ENCODE measurements around the gene GOLGA3.
"Not testable (repeated sequence)": the region's sequence is repeated elsewhere in the genome, so short reads cannot be mapped to it uniquely, and the experiment has no call there.

Gene GOLGA3

GRCh38 chr12:132855211-132855610, 26.5 kb upstream of the GOLGA3 start:
- H3K9me3 Mint-ChIP-seq, DNase-seq, H3K27ac Mint-ChIP-seq, CTCF ChIA-PET, H3K4me3 Mint-ChIP-seq, H3K4me1 Mint-ChIP-seq, H3K27me3 Mint-ChIP-seq: not testable (repeated sequence)
- H3K36me3 Mint-ChIP-seq: peaks cover 58% of the 10 kb centered on the region

GRCh38 chr12:132853285-132854092, 24.8 kb upstream of the GOLGA3 start:
- peaks cover 53% of the 10 kb centered on the region for H3K36me3 Mint-ChIP-seq
- DNase-seq: no peak
- no peaks in the 10 kb centered on the region for H3K4me1 Mint-ChIP-seq
- no peaks in the 10 kb centered on the region for H3K27me3 Mint-ChIP-seq
- H3K9me3 Mint-ChIP-seq: no peaks in the 10 kb centered on the region
- CTCF ChIA-PET: no interaction called here
- H3K27ac Mint-ChIP-seq: no peak overlapping the region
- no peak overlapping the region for H3K4me3 Mint-ChIP-seq

- Mint-ChIP-seq H3K9me3 (no peaks in the 10 kb centered on the region), H3K36me3 (peaks cover 55% of the 10 kb centered on the region), H3K27me3 (no peaks in the 10 kb centered on the region), H3K4me1 (peaks cover 2% of the 10 kb centered on the region), H3K4me3 (no peak overlapping the region), H3K27ac (no peak overlapping the region)
- no peak for DNase-seq
- CTCF ChIA-PET: no interaction called here
Observed at GRCh38 chr12:132852496-132852895, 23.8 kb upstream of the GOLGA3 start.

GRCh38 chr12:132851465-132851864, 22.8 kb upstream of the GOLGA3 start:
- DNase-seq: no peak
- H3K4me3 Mint-ChIP-seq: no peak overlapping the region
- H3K27me3 Mint-ChIP-seq: no peaks in the 10 kb centered on the region
- H3K4me1 Mint-ChIP-seq: peaks cover 2% of the 10 kb centered on the region
- CTCF ChIA-PET: interaction anchor here (1.3 kb wide), 1 partner anchor 13 kb away, joined by 4 read pairs; no protein-coding TSS in a partner anchor
- peaks cover 60% of the 10 kb centered on the region for H3K36me3 Mint-ChIP-seq
- no peaks in the 10 kb centered on the region for H3K9me3 Mint-ChIP-seq
- peak overlapping the region; percentile 28 for H3K27ac Mint-ChIP-seq

GRCh38 chr12:132850291-132850690, 21.6 kb upstream of the GOLGA3 start:
- Mint-ChIP-seq H3K9me3 (no peaks in the 10 kb centered on the region), H3K4me1 (peaks cover 2% of the 10 kb centered on the region), H3K27ac (no peak overlapping the region), H3K27me3 (no peaks in the 10 kb centered on the region), H3K36me3 (peaks cover 57% of the 10 kb centered on the region), H3K4me3 (no peak overlapping the region)
- no peak for DNase-seq
- CTCF ChIA-PET: interaction anchor here (1.3 kb wide), 1 partner anchor 12 kb away, joined by 4 read pairs; no protein-coding TSS in a partner anchor

GRCh38 chr12:132848521-132848920, 19.9 kb upstream of the GOLGA3 start:
- H3K27me3 Mint-ChIP-seq: no peaks in the 10 kb centered on the region
- CTCF ChIA-PET: no interaction called here
- DNase-seq: no peak
- no peak overlapping the region for H3K4me3 Mint-ChIP-seq
- H3K9me3 Mint-ChIP-seq: no peaks in the 10 kb centered on the region
- peaks cover 55% of the 10 kb centered on the region for H3K36me3 Mint-ChIP-seq
- peak overlapping the region; percentile 58 for H3K27ac Mint-ChIP-seq
- peaks cover 2% of the 10 kb centered on the region for H3K4me1 Mint-ChIP-seq

- H3K27ac Mint-ChIP-seq: peak overlapping the region; percentile 58
- no peaks in the 10 kb centered on the region for H3K27me3 Mint-ChIP-seq
- H3K4me1 Mint-ChIP-seq: peaks cover 2% of the 10 kb centered on the region
Observed at GRCh38 chr12:132847363-132848356, 19.0 kb upstream of the GOLGA3 start.

GRCh38 chr12:132844681-132845080, 16.0 kb upstream of the GOLGA3 start:
- not testable (repeated sequence) for H3K27me3 Mint-ChIP-seq, H3K4me1 Mint-ChIP-seq, DNase-seq, H3K4me3 Mint-ChIP-seq, H3K9me3 Mint-ChIP-seq, H3K27ac Mint-ChIP-seq
- CTCF ChIA-PET: interaction anchor here (1.3 kb wide), 1 partner anchor 76 kb away, joined by 4 read pairs; no protein-coding TSS in a partner anchor
- peaks cover 58% of the 10 kb centered on the region for H3K36me3 Mint-ChIP-seq

More at GRCh38 chr12:132847363-132848356, 19.0 kb upstream of the GOLGA3 start:
- Mint-ChIP-seq H3K36me3 (peaks cover 56% of the 10 kb centered on the region), H3K9me3 (no peaks in the 10 kb centered on the region), H3K4me3 (no peak overlapping the region)
- DNase-seq: no peak
- CTCF ChIA-PET: interaction anchor here (1.9 kb wide), 1 partner anchor 57 kb away, joined by 5 read pairs; no protein-coding TSS in a partner anchor

- no peak for DNase-seq
- Mint-ChIP-seq H3K4me3 (no peak overlapping the region), H3K27me3 (no peaks in the 10 kb centered on the region), H3K27ac (no peak overlapping the region), H3K9me3 (no peaks in the 10 kb centered on the region), H3K4me1 (peaks cover 8% of the 10 kb centered on the region), H3K36me3 (peaks cover 57% of the 10 kb centered on the region)
- CTCF ChIA-PET: interaction anchor here (0.7 to 1.0 kb wide), 2 partner anchors 13 to 31 kb away, joined by 3 read pairs; partner anchors contain the start of gene GOLGA3
Observed at GRCh38 chr12:132842449-132843045, 13.9 kb upstream of the GOLGA3 start.

- no peak for DNase-seq
- CTCF ChIA-PET: no interaction called here
- Mint-ChIP-seq H3K4me3 (no peak overlapping the region), H3K4me1 (peaks cover 20% of the 10 kb centered on the region), H3K36me3 (peaks cover 54% of the 10 kb centered on the region), H3K27ac (no peak overlapping the region), H3K27me3 (no peaks in the 10 kb centered on the region), H3K9me3 (no peaks in the 10 kb centered on the region)
Observed at GRCh38 chr12:132841151-132841550, 12.5 kb upstream of the GOLGA3 start.

- Mint-ChIP-seq H3K36me3 (peaks cover 50% of the 10 kb centered on the region), H3K4me3 (no peak overlapping the region), H3K9me3 (no peaks in the 10 kb centered on the region), H3K27ac (no peak overlapping the region), H3K4me1 (peaks cover 21% of the 10 kb centered on the region), H3K27me3 (no peaks in the 10 kb centered on the region)
- no peak for DNase-seq
- CTCF ChIA-PET: no interaction called here
Observed at GRCh38 chr12:132840536-132840935, 11.9 kb upstream of the GOLGA3 start.

GRCh38 chr12:132839558-132840235, 11.0 kb upstream of the GOLGA3 start:
- H3K36me3 Mint-ChIP-seq: peaks cover 52% of the 10 kb centered on the region
- no peak overlapping the region for H3K4me3 Mint-ChIP-seq
- H3K9me3 Mint-ChIP-seq: no peaks in the 10 kb centered on the region
- peaks cover 30% of the 10 kb centered on the region for H3K4me1 Mint-ChIP-seq
- CTCF ChIA-PET: interaction anchor here (1.3 to 1.4 kb wide), 2 partner anchors 11 to 33 kb away, joined by 4 read pairs; no protein-coding TSS in a partner anchor
- no peaks in the 10 kb centered on the region for H3K27me3 Mint-ChIP-seq
- H3K27ac Mint-ChIP-seq: peak overlapping the region; percentile 60
- no peak for DNase-seq

GRCh38 chr12:132838410-132839080, 9.9 kb upstream of the GOLGA3 start:
- H3K4me3 Mint-ChIP-seq: no peak overlapping the region
- H3K27ac Mint-ChIP-seq: peak overlapping the region; percentile 56
- no peaks in the 10 kb centered on the region for H3K27me3 Mint-ChIP-seq
- H3K36me3 Mint-ChIP-seq: peaks cover 58% of the 10 kb centered on the region
- DNase-seq: no peak
- no peaks in the 10 kb centered on the region for H3K9me3 Mint-ChIP-seq
- peaks cover 41% of the 10 kb centered on the region for H3K4me1 Mint-ChIP-seq
- CTCF ChIA-PET: interaction anchor here (1.3 to 1.4 kb wide), 2 partner anchors 12 to 34 kb away, joined by 4 read pairs; no protein-coding TSS in a partner anchor
